AG09309 (cell line): ENCODE data around the gene ZFAND3.

ENCODE experiments used
- DNase-seq: peaks from one replicate; pipeline ENCODE4 v3.0.0-alpha.2; 2010; ENCODE audit warnings: low read depth
- H3K4me3 ChIP-seq: 2 replicates; pipeline ENCODE4 v1.5.1; 2011; ENCODE audit warnings: mild to moderate bottlenecking, low read depth, low read length, moderate library complexity; ENCODE audit not compliant: control insufficient read depth
- CTCF ChIP-seq: IDR thresholded peaks from 2 replicates; pipeline ENCODE4 v1.5.1; 2011; ENCODE audit warnings: mild to moderate bottlenecking, low read depth, low read length, inconsistent platforms; ENCODE audit not compliant: insufficient read depth, control insufficient read depth; ENCODE audit errors: missing control alignments

Gene ZFAND3

DNA sequence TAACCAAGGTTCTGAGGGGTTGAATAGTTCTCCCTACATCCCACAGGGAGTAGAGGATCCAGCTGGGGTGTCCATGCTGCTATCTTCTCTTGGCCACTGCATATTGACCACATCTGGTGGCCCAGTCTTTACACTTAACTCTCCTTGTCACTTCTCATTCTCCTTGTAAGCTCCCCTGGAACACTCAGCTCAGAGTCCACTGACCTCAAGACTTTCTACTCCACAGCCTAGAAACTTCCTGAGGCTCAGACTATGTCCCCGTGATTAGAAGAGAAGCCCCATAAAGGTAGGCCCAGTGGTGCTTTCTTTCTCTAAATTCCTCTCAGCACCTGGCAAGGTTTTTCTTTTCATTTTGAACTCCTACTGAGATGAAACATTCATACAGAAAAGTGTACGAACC, 13.3 kb upstream of the ZFAND3 start:
- no peak for DNase-seq
- no peak overlapping the region for H3K4me3 ChIP-seq
- no peak for TF ChIP-seq CTCF

- TF ChIP-seq CTCF = peak; percentile 2
- H3K4me3 ChIP-seq = no peak overlapping the region
- no peak for DNase-seq
Observed at GRCh38 chr6:37807656-37808055, 11.9 kb upstream of the ZFAND3 start.

GRCh38 chr6:37809197-37809543, 10.4 kb upstream of the ZFAND3 start:
- DNase-seq = no peak

DNA sequence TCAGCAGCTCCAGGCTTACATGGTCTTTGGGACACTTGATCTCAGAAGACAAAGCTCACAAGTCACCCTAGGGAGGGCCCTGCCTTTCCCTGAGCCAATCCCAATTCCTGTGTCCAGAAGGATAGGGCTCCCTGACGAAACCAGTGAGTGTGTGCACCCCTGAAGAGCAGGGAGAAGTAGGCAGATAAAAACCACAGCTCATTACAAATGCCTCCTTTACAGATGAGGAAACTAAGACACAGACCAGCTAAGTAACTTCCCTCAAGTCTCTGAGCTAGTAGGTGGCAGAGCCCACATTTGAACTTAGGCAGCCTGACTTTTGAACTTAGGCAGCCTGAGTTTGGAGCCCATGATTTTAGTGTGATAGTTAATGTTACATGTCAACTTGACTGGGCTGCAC, 6.7 kb upstream of the ZFAND3 start:
- no peak overlapping the region for H3K4me3 ChIP-seq
- DNase-seq = no peak
- TF ChIP-seq CTCF = no peak

More at GRCh38 chr6:37809197-37809543, 10.4 kb upstream of the ZFAND3 start:
- TF ChIP-seq CTCF = no peak
- H3K4me3 ChIP-seq = no peak overlapping the region

DNA sequence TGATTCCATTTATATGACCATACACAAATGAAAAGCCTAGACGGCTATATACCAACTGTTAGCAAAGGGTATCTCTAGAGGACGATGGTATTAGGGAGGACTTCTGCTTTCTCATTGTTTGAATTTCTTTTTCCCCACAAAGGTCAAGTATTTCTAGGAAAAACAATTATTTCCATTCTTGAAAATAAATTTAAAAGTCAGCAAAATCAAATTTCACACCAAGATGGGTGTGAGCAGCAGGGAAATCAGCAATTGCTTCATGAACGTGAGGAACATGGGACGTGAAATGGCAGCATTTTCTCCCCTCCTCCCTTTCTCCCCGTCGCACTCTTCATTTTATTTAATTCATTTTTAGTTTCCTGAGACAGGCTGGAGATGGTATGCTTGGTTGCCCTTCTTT, 5.2 kb upstream of the ZFAND3 start:
- H3K4me3 ChIP-seq = no peak overlapping the region
- TF ChIP-seq CTCF = no peak
- no peak for DNase-seq

- no peak for TF ChIP-seq CTCF
- no peak overlapping the region for H3K4me3 ChIP-seq
- no peak for DNase-seq
Observed at GRCh38 chr6:37816599-37817375, 2.7 kb upstream of the ZFAND3 start.
